ENCODE results near the gene DUSP12.
"Not testable (repeated sequence)": the region's sequence is repeated elsewhere in the genome, so short reads cannot be mapped to it uniquely, and the experiment has no call there.

Gene DUSP12

DNA sequence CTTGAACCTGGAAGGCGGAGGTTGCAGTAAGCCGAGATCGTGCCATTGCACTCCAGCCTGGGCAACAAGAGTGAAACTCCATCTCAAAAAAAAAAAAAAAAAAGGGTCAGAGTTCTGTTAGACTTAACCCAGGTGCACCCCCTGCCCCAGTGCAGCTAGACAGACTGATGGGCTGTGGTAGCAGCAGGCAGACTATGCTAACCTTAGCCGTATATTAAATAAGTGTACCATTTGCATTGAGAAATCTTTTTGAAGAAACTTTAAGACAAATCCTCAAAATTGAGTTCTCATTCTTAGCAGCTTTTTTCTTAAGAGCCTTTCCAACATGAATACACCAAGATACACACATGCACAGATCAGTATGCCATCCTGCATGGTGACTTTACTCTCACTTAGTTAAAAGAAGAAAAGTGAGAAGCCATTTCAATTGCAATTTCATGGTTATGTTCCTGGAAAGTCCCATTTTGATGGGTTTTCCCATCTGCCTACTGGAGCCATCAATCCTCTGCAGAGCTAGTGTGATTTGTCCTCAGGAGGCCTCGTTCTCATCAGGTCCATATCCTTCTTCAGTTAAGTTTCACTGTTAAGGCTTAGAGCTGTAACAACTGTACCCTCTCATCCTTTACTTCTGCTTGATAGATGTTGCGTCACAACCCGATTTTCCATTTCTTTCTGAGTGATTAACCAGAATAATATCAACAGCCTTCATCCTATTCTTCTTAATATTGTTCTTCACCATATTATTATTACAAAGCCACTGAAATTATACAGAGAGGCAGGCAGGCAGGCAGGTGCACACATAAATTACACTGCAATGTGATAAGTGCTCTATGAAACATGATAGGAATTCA, 21.0 kb upstream of the DUSP12 start:
- DNase-seq = no peak

DNA sequence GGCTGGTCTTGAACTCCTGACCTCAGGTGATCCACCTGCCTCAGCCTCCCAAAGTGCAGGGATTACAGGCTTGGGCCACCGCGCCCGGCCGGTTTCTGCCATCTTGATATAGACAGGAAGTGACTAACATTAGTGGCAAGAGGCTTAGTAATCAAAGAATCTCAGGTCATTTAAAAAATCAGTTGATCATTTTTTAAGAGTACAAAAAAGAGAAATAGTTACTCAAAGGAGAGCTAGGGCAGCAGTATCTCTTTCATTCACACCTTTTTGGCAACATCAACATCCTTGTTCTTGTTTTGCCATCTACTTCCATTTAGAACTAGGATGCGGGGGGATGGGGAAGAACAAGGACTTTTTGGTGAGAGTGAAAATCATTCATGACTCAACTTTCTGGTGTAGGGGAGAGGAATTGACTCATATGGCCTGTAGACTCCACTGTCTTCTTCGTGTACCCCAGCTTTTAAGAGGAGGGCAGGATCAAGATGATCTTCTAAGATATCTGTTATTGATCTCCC, 19.5 kb upstream of the DUSP12 start:
- no peak for DNase-seq

DNA sequence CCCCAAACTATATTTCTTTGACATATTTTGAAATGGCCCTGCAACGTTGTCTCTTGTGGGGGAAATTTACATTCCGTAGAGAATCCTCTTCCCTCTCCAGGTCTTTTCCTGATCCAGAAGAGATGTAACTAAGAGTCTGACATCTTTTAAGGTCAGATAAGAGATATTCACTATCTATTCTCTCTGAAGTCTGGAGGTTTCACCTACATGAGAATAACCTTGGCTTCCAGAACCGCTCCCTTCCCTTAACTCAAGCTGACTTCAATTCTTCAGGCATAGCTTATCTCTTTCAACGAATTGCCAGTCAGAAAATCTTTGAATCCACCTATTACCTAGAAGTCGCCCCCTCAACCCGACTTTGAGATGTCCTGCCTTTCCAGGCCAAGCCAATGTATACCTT, 18.3 kb upstream of the DUSP12 start:
- DNase-seq = no peak

DNA sequence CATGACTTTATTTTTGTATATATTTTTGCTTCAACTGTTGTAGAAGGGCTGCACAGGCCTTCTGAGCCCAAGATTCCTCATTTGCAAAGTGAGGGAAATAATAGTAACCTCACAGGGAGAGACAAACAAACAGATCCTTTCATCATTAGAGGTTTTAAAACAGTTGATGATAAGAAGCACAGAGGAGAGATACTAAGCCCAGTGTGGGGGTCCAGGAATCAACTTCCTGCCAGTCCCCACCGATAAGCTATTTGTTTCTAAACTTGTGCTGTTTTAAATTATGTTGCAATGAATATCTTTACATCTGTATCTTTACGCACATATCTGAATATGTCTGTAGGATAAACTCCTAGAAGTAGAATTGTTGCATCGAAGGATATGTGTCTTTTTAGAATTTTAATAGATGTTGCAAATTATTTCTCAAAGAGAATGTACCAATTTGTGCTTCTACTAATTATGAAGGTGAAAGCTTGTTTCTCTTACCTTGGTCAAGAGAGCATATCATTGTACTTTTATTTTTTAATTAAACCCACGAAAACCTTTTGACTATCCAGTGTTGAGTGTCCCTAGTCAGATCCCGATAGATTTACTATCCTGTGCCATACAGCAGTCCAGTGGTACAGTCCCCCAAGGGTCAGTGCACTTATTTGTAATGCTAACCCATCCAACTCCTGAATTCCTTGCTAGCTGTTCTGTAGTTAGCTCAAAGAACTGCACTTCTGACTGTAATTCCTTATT, 17.4 kb upstream of the DUSP12 start:
- DNase-seq = no peak

DNA sequence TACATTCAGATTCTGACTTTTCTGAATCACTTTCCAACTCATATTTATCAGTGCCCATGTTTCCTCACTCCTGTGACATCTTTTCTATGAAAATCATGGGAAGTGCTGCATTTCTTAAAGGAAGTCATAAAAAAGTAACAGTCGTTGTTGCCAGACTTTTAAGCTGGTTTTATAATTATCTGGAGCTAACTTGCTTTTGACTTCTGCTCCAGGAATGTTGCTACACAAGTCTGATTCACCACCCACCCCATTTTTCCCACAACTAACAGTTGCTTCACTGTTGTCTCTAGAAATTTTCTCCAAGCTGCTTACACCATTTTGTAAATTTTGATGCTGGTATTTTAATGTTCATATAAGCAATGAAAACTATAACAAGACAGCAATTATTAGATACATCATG, 16.1 kb upstream of the DUSP12 start:
- no peak for DNase-seq

DNA sequence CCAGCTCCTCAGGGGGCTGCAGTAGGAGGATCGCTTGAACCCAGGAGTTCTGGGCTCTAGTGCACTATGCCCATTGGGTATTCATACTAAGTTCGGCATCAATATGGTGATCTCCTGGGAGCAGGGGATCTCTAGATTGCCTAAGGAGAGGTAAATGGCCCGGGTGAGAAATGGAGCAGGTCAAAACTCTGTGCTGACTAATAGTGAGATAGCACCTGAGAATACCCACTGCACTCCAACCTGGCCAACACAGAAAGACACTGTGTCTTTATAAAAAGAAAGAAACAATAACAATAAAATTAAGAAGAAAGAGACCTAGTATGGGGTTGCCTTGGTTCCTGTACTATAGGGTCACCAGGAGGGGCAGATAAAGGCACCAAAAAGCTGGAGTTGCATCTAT, 13.7 kb upstream of the DUSP12 start:
- DNase-seq = no peak

DNA sequence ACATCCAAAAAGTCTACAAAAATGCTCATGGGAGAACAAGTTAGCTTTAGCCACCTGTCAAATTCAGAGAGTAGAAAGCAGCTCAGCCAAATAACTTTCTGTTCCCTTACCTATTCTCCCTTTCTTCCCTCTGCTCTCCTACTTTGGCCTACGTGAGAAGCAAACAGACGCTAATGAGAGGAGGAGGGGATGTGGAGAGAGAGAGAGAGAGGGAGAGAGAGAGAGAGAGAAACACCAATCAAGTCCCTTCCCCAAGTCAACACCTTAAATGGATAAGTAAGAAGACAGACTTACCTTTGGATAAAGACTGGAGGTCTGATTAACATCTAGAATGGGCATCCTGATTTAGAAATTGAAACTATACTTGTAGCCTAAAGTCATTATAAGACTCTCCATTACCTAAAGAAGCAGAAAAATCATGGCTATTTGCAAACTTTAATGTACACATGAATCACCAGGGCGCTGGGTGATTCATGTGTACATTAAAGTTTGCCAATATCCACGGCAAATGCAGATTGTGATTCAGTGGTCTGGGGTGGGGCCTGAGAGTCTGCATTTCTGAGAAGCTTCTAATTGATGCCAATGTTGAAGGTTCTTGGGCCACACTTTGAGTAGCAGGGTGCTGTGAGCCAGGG, 13.1 kb upstream of the DUSP12 start:
- no peak for DNase-seq

DNA sequence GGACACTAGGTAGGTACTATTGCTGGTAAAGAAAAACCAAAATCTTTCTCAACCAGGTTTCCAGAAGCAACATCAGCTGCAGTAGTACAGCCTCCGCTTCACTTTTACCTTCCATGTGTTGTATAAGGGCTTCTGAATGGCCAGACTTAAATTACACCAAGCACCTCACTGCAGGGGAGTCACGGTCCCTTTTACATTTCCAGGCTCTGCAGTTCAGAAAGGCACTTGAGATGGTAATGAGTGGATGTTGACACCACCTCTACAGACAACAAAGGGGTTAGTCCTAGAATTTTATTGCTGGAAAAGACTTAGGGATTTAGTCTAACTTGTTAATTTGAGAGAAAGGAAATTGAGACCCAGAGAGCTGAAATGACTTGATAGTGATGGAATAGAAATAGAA, 12.0 kb upstream of the DUSP12 start:
- DNase-seq = no peak

DNA sequence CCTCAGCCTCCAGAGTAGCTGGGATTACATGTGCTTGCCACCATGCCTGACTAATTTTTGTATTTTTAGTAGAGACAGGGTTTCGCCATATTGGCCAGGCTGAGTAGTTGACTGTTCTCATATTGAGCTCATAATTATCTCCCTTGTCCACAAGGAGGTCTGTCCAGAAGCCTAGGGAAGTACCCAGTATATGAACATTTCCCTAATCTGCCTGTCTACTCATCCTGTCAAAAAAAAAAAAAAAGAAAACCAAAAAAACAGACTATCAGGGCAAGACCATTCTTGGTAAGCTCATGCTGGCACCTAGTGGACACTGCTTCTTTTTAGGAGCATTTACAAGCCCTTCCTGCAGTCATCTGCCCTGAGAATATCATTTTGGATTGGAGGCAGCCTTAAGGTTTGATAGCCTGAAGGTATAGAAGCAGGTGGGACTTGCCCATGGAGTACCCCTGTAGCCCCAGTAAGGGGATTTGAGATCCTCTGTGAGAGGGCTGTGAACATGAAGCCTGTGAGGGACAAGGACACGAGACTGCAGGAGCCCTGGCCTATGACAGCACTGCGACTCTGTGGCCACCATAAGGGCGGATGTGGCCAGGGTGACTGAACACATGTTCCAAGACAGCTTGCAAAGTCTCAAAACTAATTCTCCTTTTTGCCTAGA, 10.8 kb upstream of the DUSP12 start:
- DNase-seq = peak; percentile 15

DNA sequence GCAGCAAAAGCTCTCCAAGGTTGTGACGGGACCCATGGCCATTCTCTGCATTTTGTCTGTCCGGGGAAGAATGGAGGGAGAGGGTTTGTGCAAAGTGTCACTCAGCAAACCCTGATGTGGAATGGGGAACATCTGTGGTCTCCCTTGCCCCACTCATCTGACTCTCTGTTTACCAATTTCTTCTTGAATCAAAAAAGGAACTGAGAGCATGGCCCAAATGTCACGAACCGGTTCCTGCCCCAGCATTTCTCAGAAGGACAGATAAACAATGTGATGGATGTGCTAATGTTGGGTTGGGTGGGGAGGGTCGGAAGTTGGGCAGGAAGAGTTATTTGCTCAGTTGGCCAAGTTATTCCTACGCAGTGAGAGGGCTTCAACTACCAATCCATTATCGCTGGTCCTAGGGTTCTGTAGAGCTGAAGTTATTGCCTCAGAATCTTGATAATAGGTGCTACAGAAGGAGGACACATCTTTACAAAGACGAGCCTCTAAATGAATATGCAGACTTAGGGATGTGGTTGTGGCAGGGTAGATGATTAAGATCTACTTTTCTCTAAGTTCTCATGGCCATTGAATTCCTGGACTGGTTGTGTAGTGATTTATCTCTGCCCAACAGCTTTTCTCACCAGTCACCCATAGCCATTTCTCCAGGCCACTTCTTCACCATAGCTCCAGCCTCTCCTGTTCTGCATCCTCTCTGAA, 9.6 kb upstream of the DUSP12 start:
- no peak for DNase-seq

DNA sequence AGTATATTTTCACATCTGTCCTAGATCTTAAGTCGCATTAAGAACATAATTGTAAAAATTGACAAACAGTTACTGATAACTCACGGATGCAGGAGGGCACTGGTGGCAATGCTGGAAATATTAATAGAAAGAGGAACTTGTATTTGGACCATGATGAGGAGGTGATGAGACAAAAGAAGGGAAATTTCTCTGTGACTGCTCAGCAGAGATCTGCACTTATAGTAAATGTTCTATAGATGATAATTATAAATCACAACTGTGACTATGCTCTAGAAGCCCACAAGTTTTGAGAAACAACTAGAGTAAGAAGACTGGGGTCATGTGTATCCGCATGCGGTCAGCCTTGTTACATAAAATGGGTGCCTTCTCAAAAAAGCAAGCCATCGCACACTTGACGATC, 8.7 kb upstream of the DUSP12 start:
- DNase-seq = no peak

DNA sequence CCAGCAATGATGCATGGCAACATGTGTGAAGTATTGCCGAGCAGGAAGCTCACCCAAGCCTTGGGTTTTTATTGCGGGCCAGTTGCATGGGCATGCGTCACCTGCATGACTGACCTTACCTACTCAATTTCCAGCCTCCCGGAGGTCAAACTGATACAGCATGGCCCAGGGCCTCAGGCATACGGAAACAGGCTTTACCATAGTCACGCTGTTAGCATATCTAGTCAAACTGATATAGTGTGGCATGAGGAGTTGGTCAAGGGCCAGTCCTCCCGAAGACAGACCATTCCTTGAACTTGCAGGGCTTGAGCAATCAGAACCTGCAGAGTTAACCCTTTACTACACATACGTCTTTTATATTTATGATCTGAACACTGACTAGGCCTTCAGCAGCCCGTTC, 6.4 kb upstream of the DUSP12 start:
- DNase-seq = no peak

DNA sequence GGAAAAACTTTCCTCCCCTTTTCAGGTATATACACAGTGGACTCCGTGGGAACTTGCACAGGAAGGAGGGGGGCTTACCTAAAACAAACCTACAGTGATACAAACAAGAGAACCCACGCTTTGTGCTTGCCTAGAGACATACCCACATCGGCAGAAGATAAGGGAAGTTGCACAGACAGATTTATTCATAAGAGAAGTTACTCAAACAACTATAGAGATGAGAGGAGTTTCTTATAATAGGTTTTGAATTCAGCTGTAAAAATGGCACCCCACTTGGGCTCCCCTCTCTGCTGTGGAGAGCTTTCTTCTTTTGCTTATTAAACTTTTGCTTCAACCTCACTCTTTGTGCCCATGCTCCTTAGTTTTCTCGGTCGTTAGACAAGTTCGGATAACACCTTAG, 1.8 kb upstream of the DUSP12 start:
- DNase-seq = no peak

DNA sequence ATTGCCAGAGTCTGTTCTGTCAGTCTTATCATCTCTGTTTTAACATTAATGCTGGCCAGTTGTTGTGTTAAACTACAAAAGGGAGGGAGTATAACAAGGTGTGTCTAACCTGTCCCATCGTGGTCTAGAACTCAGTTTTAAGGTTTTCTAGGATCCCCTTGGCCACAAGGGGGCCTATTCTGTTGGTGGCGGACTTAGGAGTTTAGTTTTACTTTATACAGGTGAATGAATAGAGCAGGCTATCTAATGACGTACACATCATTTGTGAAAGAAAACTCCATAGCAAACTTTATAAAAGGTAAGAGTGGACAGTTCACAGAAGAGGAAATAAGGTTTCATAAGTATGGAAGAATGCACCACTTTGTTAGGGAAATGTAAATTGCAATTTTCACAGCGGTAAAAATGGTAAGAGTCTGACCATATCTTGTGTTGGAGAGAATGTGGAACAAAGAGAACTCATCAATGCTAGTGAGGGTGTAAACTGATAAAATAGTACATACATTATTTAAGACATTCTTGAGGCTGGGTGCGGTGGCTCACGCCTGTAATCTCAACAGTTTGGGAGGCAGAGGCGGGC, 14.0 kb downstream of the DUSP12 start:
- DNase-seq = no peak

DNA sequence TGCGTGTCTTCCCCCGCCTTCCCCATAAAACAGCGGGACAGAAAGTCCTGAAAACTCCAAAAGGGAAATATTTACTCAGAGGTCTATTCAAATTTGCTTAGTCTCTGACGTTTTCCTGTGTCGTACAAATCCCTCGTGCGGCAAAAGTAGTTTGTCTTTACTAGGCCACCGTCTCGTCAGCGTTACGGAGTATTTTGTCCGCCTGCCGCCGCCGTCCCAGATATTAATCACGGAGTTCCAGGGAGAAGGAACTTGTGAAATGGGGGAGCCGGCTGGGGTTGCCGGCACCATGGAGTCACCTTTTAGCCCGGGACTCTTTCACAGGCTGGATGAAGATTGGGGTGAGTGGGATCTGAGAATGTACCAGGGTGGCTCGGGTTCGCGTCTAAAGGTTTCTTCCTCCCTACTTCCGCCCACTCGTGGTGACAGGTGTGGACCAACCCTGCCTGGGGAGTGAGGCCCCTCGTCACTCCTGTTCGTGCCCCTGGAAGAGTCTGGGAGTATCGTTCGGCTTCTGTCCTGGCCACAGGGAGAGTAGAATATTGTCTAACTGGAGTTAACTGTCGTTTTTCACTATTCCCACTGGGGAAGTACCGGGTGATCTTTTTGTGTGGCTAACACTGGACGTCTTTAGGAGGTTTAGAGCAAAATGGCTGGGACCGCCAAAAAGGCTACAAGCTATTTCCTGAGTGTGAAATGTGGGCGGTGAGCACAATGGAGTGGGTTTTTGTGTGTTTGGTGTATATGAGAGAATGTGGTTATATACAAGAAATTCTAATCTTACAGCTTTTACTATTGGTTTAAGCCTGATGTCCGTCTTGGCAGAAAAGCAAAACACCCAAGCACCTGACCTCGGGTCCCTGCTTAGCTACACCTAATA, 16.8 kb downstream of the DUSP12 start, which contains the start of gene ATF6:
Gene ATF6 (plus strand): TSS at position 219 of the 880 bp plus-strand sequence. CDS start 41 bp downstream, at position 260.
- DNase-seq = peak; percentile 79

DNA sequence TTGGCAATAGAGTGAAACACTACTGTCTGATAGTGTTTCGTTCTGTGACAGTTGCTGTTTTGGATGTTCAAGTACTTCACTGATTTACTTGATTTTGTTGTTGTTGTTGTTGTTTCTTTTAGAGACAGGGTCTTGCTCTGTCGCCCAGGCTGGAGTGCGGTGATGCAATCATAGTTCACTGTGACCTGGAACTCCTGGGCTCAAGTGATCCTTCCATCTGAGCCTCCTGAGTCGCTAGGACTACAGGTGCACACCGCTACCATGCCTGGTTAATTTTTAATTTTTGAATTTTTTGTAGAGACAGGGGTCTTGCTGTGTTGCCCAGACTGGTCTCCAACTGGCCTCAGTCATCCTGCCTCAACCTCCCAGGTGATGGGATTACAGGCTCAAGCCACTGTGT, 18.9 kb downstream of the DUSP12 start:
- DNase-seq = no peak

DNA sequence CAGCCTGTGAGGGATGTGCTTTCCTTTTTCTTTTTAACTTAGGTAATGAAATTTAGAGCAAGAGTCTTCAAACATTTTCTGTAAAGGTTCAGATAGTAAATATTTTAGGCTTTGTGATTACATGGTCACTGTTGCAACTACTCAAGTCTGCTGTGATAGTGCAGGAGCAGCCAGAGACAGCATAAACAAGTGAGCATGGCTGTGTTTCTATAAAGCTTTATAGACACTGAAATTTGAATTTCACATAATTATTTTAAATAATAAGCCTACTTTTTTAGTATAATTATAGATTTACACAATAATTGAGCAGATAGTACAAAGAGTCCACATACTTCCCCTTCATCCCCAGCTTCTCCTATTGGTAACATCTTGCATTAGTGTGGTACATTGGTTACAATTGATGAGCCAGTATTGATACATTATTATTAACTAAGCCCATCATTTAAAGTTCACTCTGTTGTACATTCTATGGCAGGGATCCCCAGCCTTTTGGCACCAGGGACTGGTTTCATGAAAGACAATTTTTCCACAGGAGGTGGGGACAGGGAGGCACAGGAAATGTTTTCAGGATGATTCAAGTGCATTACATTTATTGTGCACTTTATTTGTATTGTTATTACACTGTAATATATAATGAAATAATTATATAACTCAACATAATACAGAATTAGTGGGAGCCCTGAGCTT, 19.5 kb downstream of the DUSP12 start:
- DNase-seq = no peak

DNA sequence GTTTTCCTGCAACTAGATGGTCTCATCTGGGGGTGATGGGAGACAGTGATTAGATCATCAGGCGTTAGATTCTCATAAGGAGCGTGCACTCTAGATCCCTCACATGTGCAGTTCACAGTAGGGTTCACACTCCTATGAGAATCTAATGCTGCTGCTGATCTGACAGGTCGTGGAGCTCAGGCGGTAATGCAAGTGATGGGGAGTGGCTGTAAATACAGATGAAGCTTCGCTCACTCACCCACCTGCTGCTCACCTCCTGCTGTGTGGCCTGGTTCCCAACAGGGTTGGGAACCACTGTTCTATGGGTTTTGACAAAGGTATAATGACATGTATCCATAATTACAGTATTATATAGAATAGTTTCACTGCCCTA, 20.1 kb downstream of the DUSP12 start:
- not testable (repeated sequence) for DNase-seq

DNA sequence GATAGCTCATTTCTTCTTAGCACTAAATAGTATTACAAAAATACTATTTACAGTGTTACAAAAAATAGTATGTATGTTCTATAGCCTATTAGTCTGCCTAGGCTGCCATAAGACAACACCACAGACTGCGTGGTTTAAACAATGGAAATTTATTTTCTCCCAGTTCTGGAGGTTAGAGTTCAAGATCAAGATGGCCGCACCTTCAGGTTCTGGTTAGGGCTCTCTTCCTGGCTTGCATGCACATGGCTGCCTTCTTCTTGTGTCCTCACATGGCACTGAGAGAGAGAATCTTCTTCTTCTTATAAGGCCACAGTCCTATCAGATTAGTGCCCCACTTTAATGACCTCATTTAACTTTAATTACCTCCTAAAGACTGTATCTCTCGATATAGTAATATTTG, 20.7 kb downstream of the DUSP12 start:
- no peak for DNase-seq

DNA sequence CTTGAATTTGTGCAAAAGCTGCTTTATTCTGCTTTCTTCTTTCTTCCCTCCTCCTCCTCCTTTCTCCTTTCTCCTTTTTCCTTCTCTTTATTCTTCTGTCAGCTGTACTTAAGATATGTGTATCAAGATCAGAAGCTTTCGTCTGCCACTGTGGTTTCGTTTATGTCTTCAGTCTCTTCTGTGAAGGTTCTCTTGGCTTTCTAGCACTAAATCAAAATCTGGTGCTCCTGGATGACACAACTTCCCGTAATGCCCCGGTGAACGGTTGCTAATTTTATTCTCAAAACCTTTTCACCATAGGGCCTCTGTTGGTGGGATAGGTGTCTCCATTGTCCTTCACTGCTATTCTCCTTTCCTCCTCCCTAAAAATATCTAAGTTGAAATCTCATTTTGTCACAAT, 21.6 kb downstream of the DUSP12 start:
- DNase-seq = no peak
